Activated CD4-positive, alpha-beta memory T cell treated with anti-CD3 and anti-CD28 coated beads, Interleukin-2, amount 10 ng/mL, durations not matched to agents 7 days and 5 days (primary cell): ENCODE measurements around the gene ZSWIM3. TPM values are rescaled to one million over a fixed set of nuclear protein-coding genes. Genes with fewer than 3 reads are reported as not detected.

Experiments
- CTCF ChIA-PET: fragments of 350-600 bp; sonication (Branson Sonifier 250); formaldehyde crosslinking; loops from one replicate; lab custom pipeline; 2021; ENCODE audit warnings: antibody characterized with exemption, inconsistent platforms; lab: Charles Lee
- POLR2A ChIA-PET: fragments of 350-600 bp; sonication (Branson Sonifier 250); formaldehyde crosslinking; loops from one replicate; lab custom pipeline; 2021; ENCODE audit warnings: antibody characterized with exemption; lab: Charles Lee
- DNase-seq: peaks from one replicate; pipeline ENCODE4 v3.0.0-alpha.2; 2020
- H3K27ac Mint-ChIP-seq: one replicate; pipeline ENCODE4 v1.8.0; 2021; ENCODE audit warnings: mild to moderate bottlenecking, mixed read lengths
- H3K27me3 Mint-ChIP-seq: one replicate; pipeline ENCODE4 v1.8.0; 2021; ENCODE audit warnings: mixed read lengths
- H3K36me3 Mint-ChIP-seq: one replicate; pipeline ENCODE4 v1.8.0; 2021; ENCODE audit warnings: low read depth, mixed read lengths
- H3K4me1 Mint-ChIP-seq: one replicate; pipeline ENCODE4 v1.8.0; 2021; ENCODE audit warnings: mixed read lengths
- H3K4me3 Mint-ChIP-seq: one replicate; pipeline ENCODE4 v1.8.0; 2021; ENCODE audit warnings: mild to moderate bottlenecking, mixed read lengths
- H3K9me3 Mint-ChIP-seq: one replicate; pipeline ENCODE4 v1.8.0; 2021; ENCODE audit warnings: mixed read lengths
- total RNA-seq, 2 experiments: library from RNA; stranded (reverse); gene quantifications; one replicate each; pipeline ENCODE4 v1.2.3, GENCODE V29; 2021

The ZSWIM3 gene
- total RNA-seq, 2 experiments from 2014 or later: 5.5 to 5.7 TPM

- H3K9me3 Mint-ChIP-seq: no peaks in the 10 kb centered on the region
- POLR2A ChIA-PET: no interaction called here
- no peak for DNase-seq
- CTCF ChIA-PET: no interaction called here
- H3K4me3 Mint-ChIP-seq: no peak overlapping the region
- H3K36me3 Mint-ChIP-seq: peaks cover 18% of the 10 kb centered on the region
- H3K4me1 Mint-ChIP-seq: peaks cover 46% of the 10 kb centered on the region
- H3K27ac Mint-ChIP-seq: no peak overlapping the region
- peaks cover 14% of the 10 kb centered on the region for H3K27me3 Mint-ChIP-seq
These were observed 29.4 kb downstream of the ZSWIM3 start for GRCh38 chr20:45886590-45887345.

- Mint-ChIP-seq H3K9me3 (no peaks in the 10 kb centered on the region), H3K4me3 (no peak within 1 kb of the TSS), H3K27me3 (peaks cover 11% of the 10 kb centered on the region), H3K36me3 (peaks cover 18% of the 10 kb centered on the region), H3K4me1 (peaks cover 47% of the 10 kb centered on the region), H3K27ac (no peak within 1 kb of the TSS)
- CTCF ChIA-PET: no interaction called here
- POLR2A ChIA-PET: no interaction called here
- no peak for DNase-seq
These were observed 29.9 kb downstream of the ZSWIM3 start, which contains the start of gene SPATA25 for GRCh38 chr20:45887346-45887715. SPATA25 (minus strand) TSS chr20:45887622; CDS start chr20:45887590, 32 bp downstream.

DNA sequence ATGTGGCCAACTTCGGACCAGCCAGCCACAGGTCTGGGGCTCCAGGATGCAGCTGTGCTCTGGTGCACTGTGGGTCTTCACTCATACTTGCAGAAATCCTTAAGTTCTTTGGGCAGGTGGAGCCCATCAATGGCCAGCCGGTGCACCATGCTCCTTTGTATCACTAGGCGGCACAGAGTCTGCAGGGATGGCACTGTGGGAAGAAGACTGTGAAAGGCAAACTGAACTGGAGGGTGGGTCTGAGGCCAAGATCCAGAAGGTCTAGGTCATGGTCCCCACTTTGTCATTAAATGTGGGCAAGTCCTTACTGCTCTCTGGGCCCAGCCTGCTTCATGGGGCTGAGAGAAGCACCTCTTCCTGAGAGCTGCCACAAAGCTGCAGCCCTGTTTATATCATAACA lies 31.3 kb downstream of the ZSWIM3 start:
- Mint-ChIP-seq H3K27ac (no peak overlapping the region), H3K4me3 (no peak overlapping the region), H3K27me3 (peaks cover 5% of the 10 kb centered on the region), H3K9me3 (no peaks in the 10 kb centered on the region), H3K4me1 (peaks cover 49% of the 10 kb centered on the region), H3K36me3 (peaks cover 5% of the 10 kb centered on the region)
- DNase-seq: no peak
- ChIA-PET CTCF (interaction anchor here (1.1 to 1.6 kb wide), 2 partner anchors 89 to 118 kb away, joined by 3 to 4 read pairs; no protein-coding TSS in a partner anchor), POLR2A (interaction anchor here (1.3 to 5.4 kb wide), 2 partner anchors 45 to 67 kb away, joined by 4 to 42 read pairs; partner anchors contain the start of gene PCIF1)

GRCh38 chr20:45890077-45890984 lies 32.9 kb downstream of the ZSWIM3 start:
- H3K9me3 Mint-ChIP-seq: no peaks in the 10 kb centered on the region
- ChIA-PET POLR2A (interaction anchor here (0.6 to 5.4 kb wide), 11 partner anchors 8 to 98 kb away, joined by 3 to 42 read pairs (median 6); partner anchors contain the start of genes ACOT8, DNTTIP1, PCIF1 and SNX21), CTCF (interaction anchor here (1.1 to 4.0 kb wide), 7 partner anchors 9 to 119 kb away, joined by 3 to 19 read pairs (median 4); partner anchors contain the start of gene ZSWIM1)
- H3K4me1 Mint-ChIP-seq: peaks cover 39% of the 10 kb centered on the region
- H3K27ac Mint-ChIP-seq: no peak overlapping the region
- peaks cover 5% of the 10 kb centered on the region for H3K27me3 Mint-ChIP-seq
- H3K36me3 Mint-ChIP-seq: peaks cover 9% of the 10 kb centered on the region
- peak; percentile 41 for DNase-seq
- peak overlapping the region; percentile 88 for H3K4me3 Mint-ChIP-seq

- Mint-ChIP-seq H3K4me3 (peak within 1 kb of the TSS; percentile 88), H3K27me3 (peaks cover 5% of the 10 kb centered on the region), H3K9me3 (no peaks in the 10 kb centered on the region), H3K27ac (peak within 1 kb of the TSS; percentile 40), H3K4me1 (peaks cover 36% of the 10 kb centered on the region), H3K36me3 (peaks cover 9% of the 10 kb centered on the region)
- DNase-seq: peak; percentile 87
- CTCF ChIA-PET: interaction anchor here (1.1 to 4.0 kb wide), 4 partner anchors 9 to 92 kb away, joined by 3 to 19 read pairs (median 8); partner anchors contain the start of gene ZSWIM1
- POLR2A ChIA-PET: interaction anchor here (0.6 to 5.4 kb wide), 9 partner anchors 9 to 99 kb away, joined by 3 to 42 read pairs (median 6); partner anchors contain the start of genes ACOT8, DNTTIP1, PCIF1 and UBE2C
These were observed 33.9 kb downstream of the ZSWIM3 start, which contains the start of the genes CTSA and NEURL2 for GRCh38 chr20:45890985-45891983. CTSA (plus strand) TSS chr20:45891335; CDS start chr20:45891569, 234 bp downstream. NEURL2 (minus strand) TSS chr20:45891208; CDS start chr20:45890991, 217 bp downstream.

DNA sequence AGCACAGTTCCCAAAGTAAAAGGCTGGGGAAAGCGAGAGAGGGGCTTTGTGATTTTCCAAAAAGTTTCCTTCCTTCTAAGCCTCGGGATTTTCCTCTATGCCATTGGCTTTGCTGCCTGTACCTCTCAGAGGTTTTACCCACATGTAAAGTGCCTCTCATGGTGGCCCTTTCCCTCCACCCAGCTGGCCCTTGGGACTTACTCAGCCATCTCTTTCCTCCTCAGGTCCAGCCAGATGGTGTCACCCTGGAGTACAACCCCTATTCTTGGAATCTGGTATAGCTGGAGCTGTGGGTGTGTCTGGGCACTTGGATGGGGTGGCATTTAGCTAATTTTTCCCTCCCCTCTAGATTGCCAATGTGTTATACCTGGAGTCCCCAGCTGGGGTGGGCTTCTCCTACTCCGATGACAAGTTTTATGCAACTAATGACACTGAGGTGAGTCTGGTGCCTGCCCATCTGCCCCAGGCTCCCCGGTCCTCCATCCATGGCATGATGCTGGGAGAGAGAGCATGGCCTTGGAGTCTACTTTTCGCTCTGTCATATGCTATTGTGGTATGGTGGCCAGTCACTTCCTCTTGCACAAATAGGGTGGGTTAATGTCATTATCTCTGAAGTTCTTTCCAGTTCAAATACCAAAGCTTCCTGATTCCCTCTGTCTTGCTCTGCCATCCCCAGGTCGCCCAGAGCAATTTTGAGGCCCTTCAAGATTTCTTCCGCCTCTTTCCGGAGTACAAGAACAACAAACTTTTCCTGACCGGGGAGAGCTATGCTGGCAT lies 34.8 kb downstream of the ZSWIM3 start:
- no peaks in the 10 kb centered on the region for H3K9me3 Mint-ChIP-seq
- peaks cover 33% of the 10 kb centered on the region for H3K4me1 Mint-ChIP-seq
- peak overlapping the region; percentile 40 for H3K27ac Mint-ChIP-seq
- DNase-seq: no peak
- peak overlapping the region; percentile 88 for H3K4me3 Mint-ChIP-seq
- POLR2A ChIA-PET: interaction anchor here (1.2 to 5.4 kb wide), 7 partner anchors 7 to 100 kb away, joined by 3 to 42 read pairs (median 6); partner anchors contain the start of genes DNTTIP1, PCIF1, UBE2C and WFDC3
- H3K36me3 Mint-ChIP-seq: peaks cover 9% of the 10 kb centered on the region
- H3K27me3 Mint-ChIP-seq: peaks cover 5% of the 10 kb centered on the region
- CTCF ChIA-PET: interaction anchor here (1.5 to 4.0 kb wide), 3 partner anchors 11 to 93 kb away, joined by 3 to 19 read pairs (median 7); partner anchors contain the start of gene ZSWIM1

DNA sequence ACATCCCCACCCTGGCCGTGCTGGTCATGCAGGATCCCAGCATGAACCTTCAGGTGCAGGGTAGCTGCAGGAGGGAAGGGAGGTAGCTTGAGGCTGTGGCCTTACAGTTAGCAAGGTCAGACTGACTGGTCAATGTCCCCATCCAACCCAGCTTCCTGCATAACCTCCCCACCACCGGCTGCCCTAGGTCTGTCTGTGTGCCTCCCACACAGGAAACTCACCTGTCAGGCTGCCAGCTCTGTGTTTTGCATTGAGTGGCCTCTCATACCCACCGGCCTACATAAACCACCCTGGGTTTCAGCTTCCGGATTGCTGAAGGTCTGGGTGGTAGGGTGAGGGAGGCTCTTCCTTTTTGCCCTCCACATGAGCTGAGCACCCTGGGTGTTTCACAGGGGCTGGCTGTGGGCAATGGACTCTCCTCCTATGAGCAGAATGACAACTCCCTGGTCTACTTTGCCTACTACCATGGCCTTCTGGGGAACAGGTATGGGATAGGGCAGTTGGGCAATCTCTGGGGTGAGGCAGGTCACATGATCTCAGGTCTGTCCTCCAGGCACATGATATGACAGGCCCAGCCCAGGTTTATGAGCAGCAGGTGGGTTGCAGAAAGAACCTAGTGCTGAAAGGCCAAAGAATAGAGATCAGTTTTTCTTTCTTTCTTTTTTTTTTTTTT lies 35.5 kb downstream of the ZSWIM3 start:
- H3K27ac Mint-ChIP-seq: peak overlapping the region; percentile 36
- H3K9me3 Mint-ChIP-seq: no peaks in the 10 kb centered on the region
- H3K27me3 Mint-ChIP-seq: peaks cover 5% of the 10 kb centered on the region
- peak overlapping the region; percentile 88 for H3K4me3 Mint-ChIP-seq
- DNase-seq: no peak
- ChIA-PET POLR2A (interaction anchor here (1.2 to 5.4 kb wide), 6 partner anchors 8 to 80 kb away, joined by 3 to 42 read pairs (median 14); partner anchors contain the start of genes PCIF1, UBE2C, ZNF335 and ZSWIM1), CTCF (interaction anchor here (1.5 to 4.0 kb wide), 3 partner anchors 12 to 94 kb away, joined by 3 to 19 read pairs (median 7); partner anchors contain the start of gene ZSWIM1)
- H3K4me1 Mint-ChIP-seq: peaks cover 33% of the 10 kb centered on the region
- H3K36me3 Mint-ChIP-seq: peaks cover 13% of the 10 kb centered on the region

GRCh38 chr20:45893831-45894230 lies 36.4 kb downstream of the ZSWIM3 start:
- ChIA-PET CTCF (interaction anchor here (0.9 to 1.5 kb wide), 2 partner anchors 12 to 94 kb away, joined by 3 read pairs; partner anchors contain the start of gene ZSWIM1), POLR2A (interaction anchor here (1.6 to 5.4 kb wide), 3 partner anchors 9 to 40 kb away, joined by 6 to 42 read pairs (median 36); partner anchors contain the start of genes PCIF1 and ZSWIM1)
- DNase-seq: no peak
- Mint-ChIP-seq H3K36me3 (peaks cover 13% of the 10 kb centered on the region), H3K27ac (no peak overlapping the region), H3K9me3 (no peaks in the 10 kb centered on the region), H3K27me3 (peaks cover 5% of the 10 kb centered on the region), H3K4me3 (peak overlapping the region; percentile 5), H3K4me1 (peaks cover 33% of the 10 kb centered on the region)

DNA sequence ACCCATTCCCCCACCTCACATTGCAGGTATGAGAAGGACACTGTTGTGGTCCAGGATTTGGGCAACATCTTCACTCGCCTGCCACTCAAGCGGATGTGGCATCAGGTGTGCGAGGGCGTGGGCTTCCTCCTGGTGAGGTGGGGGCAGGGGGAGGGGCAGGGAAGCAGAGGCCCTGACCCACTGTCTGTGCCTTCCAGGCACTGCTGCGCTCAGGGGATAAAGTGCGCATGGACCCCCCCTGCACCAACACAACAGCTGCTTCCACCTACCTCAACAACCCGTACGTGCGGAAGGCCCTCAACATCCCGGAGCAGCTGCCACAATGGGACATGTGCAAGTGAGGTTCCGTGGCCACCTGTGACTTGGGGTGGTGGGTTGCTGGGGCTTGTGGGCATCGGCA lies 37.4 kb downstream of the ZSWIM3 start:
- no peak for DNase-seq
- H3K4me1 Mint-ChIP-seq: peaks cover 32% of the 10 kb centered on the region
- H3K4me3 Mint-ChIP-seq: no peak overlapping the region
- no peaks in the 10 kb centered on the region for H3K9me3 Mint-ChIP-seq
- POLR2A ChIA-PET: interaction anchor here (1.3 kb wide), 1 partner anchor 10 kb away, joined by 3 read pairs; no protein-coding TSS in a partner anchor
- CTCF ChIA-PET: no interaction called here
- no peak overlapping the region for H3K27ac Mint-ChIP-seq
- peaks cover 13% of the 10 kb centered on the region for H3K36me3 Mint-ChIP-seq
- peaks cover 5% of the 10 kb centered on the region for H3K27me3 Mint-ChIP-seq

DNA sequence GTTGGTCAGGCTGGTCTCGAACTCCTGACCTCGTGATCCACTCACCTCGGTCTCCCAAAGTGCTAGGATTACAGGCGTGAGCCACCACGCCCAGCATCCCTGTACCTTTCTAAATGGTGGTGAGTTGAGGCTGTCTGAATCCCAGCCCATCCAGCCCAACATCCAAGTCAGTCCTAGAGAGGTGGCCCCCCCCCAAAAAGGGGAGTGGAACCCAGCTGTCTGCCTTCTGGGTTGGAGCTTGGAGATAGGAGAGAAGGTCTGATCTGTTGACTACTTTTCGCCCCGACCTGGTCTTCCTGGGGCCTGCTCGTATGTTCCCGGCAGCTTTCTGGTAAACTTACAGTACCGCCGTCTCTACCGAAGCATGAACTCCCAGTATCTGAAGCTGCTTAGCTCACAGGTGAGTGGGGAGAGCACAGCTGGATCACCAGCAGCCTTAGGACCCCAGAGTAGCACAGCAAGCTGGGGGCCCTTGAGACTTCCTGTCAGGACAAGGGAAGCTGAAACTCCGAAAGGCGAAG lies 39.3 kb downstream of the ZSWIM3 start:
- no peak for DNase-seq
- H3K4me1 Mint-ChIP-seq: peaks cover 22% of the 10 kb centered on the region
- ChIA-PET POLR2A (interaction anchor here (1.3 to 1.5 kb wide), 3 partner anchors 9 to 16 kb away, joined by 3 read pairs; partner anchors contain the start of gene ZSWIM1), CTCF (no interaction called here)
- no peak overlapping the region for H3K4me3 Mint-ChIP-seq
- no peaks in the 10 kb centered on the region for H3K27me3 Mint-ChIP-seq
- H3K27ac Mint-ChIP-seq: no peak overlapping the region
- peaks cover 11% of the 10 kb centered on the region for H3K36me3 Mint-ChIP-seq
- H3K9me3 Mint-ChIP-seq: no peaks in the 10 kb centered on the region
